WTC11 (cell line): ENCODE results near the gene IGSF9. TPM values are rescaled to one million over a fixed set of nuclear protein-coding genes. Genes with fewer than 3 reads are reported as not detected.

Experiments
- ATAC-seq: fragments of 200-7000 bp; cut with Tn5 transposase; 2 replicates; pipeline ENCODE4 v1.10.0; 2021; ENCODE audit warnings: mild to moderate bottlenecking, moderate library complexity
- CTCF ChIA-PET: fragments of 300-600 bp; sonication (Branson Sonifier 250); formaldehyde crosslinking; loops from one replicate; lab custom pipeline; 2021; ENCODE audit warnings: antibody characterized with exemption; lab: Charles Lee
- POLR2A ChIA-PET: fragments of 350-600 bp; sonication (Branson Sonifier 250); formaldehyde crosslinking; loops from one replicate; lab custom pipeline; 2021; ENCODE audit warnings: antibody characterized with exemption; lab: Charles Lee
- DNase-seq: peaks from one replicate; pipeline ENCODE4 v3.0.0; 2021; ENCODE audit warnings: low spot score
- H3K27ac Mint-ChIP-seq: 2 replicates; pipeline ENCODE4 v1.8.0; 2021; ENCODE audit warnings: mixed read lengths
- H3K27me3 Mint-ChIP-seq: 2 replicates; pipeline ENCODE4 v1.8.0; 2021; ENCODE audit warnings: low read depth, mild to moderate bottlenecking, moderate library complexity, mixed read lengths
- H3K36me3 Mint-ChIP-seq: 2 replicates; pipeline ENCODE4 v1.8.0; 2021; ENCODE audit warnings: mixed read lengths
- H3K4me1 Mint-ChIP-seq: 2 replicates; pipeline ENCODE4 v1.8.0; 2022; ENCODE audit warnings: mixed read lengths
- H3K4me3 Mint-ChIP-seq: 2 replicates; pipeline ENCODE4 v1.8.0; 2021; ENCODE audit warnings: mild to moderate bottlenecking, moderate library complexity, mixed read lengths
- H3K9me3 Mint-ChIP-seq: 2 replicates; pipeline ENCODE4 v1.8.0; 2021; ENCODE audit warnings: mixed read lengths
- ATF2 ChIP-seq: sonication (generic); formaldehyde crosslinking; IDR thresholded peaks from 2 replicates; pipeline ENCODE4 v1.8.1; 2022; ENCODE audit warnings: low read depth, missing genetic modification reagents, borderline replicate concordance
- EMX1 ChIP-seq: fragments of 250-450 bp; sonication (Bioruptor Pico); IDR thresholded peaks from 2 replicates; pipeline ENCODE4 v1.8.0; 2021; ENCODE audit warnings: mild to moderate bottlenecking
- ERG ChIP-seq: fragments of 250-450 bp; sonication (Bioruptor Pico); IDR thresholded peaks from 2 replicates; pipeline ENCODE4 v1.8.0; 2021; ENCODE audit warnings: mild to moderate bottlenecking
- FOXK1 ChIP-seq: sonication (generic); formaldehyde crosslinking; IDR thresholded peaks from 2 replicates; pipeline ENCODE4 v1.8.0; 2022; ENCODE audit warnings: mild to moderate bottlenecking, moderate library complexity, missing genetic modification reagents
- HMGXB4 ChIP-seq: sonication (generic); formaldehyde crosslinking; IDR thresholded peaks from 2 replicates; pipeline ENCODE4 v1.8.1; 2023; ENCODE audit warnings: mild to moderate bottlenecking, moderate library complexity, missing genetic modification reagents
- MAX ChIP-seq: sonication (generic); formaldehyde crosslinking; IDR thresholded peaks from 2 replicates; pipeline ENCODE4 v1.8.0; 2022; ENCODE audit warnings: mild to moderate bottlenecking, missing genetic modification reagents
- NFE2L1 ChIP-seq: sonication (generic); formaldehyde crosslinking; IDR thresholded peaks from 2 replicates; pipeline ENCODE4 v1.8.1; 2023; ENCODE audit warnings: missing genetic modification reagents
- NFYB ChIP-seq: sonication (generic); formaldehyde crosslinking; conservative IDR thresholded peaks from 2 replicates; pipeline ENCODE4 v1.8.0; 2022; ENCODE audit warnings: low read depth, missing genetic modification reagents
- NR3C1 ChIP-seq: sonication (generic); formaldehyde crosslinking; conservative IDR thresholded peaks from 2 replicates; pipeline ENCODE4 v1.8.1; 2023; ENCODE audit warnings: low read depth, mild to moderate bottlenecking, missing genetic modification reagents
- PRDM15 ChIP-seq: sonication (generic); formaldehyde crosslinking; IDR thresholded peaks from 2 replicates; pipeline ENCODE4 v1.8.0; 2022; ENCODE audit warnings: missing genetic modification reagents
- SMAD3 ChIP-seq: sonication (generic); formaldehyde crosslinking; IDR thresholded peaks from 2 replicates; pipeline ENCODE4 v1.8.0; 2022; ENCODE audit warnings: missing genetic modification reagents, mild to moderate bottlenecking, borderline replicate concordance
- STAT6 ChIP-seq: sonication (generic); formaldehyde crosslinking; conservative IDR thresholded peaks from 2 replicates; pipeline ENCODE4 v1.8.1; 2023; ENCODE audit warnings: mild to moderate bottlenecking, low read depth, missing genetic modification reagents, moderate library complexity
- TEAD1 ChIP-seq: sonication (generic); formaldehyde crosslinking; IDR thresholded peaks from 2 replicates; pipeline ENCODE4 v1.8.0; 2022; ENCODE audit warnings: mild to moderate bottlenecking, missing genetic modification reagents
- TEAD4 ChIP-seq: sonication (generic); formaldehyde crosslinking; IDR thresholded peaks from 2 replicates; pipeline ENCODE4 v1.8.0; 2022; ENCODE audit warnings: mild to moderate bottlenecking, missing genetic modification reagents
- USF1 ChIP-seq: sonication (generic); formaldehyde crosslinking; IDR thresholded peaks from 2 replicates; pipeline ENCODE4 v1.8.0; 2022; ENCODE audit warnings: mild to moderate bottlenecking, missing genetic modification reagents
- ZNF219 ChIP-seq: sonication (generic); formaldehyde crosslinking; IDR thresholded peaks from 2 replicates; pipeline ENCODE4 v1.8.0; 2023; ENCODE audit warnings: missing genetic modification reagents, mild to moderate bottlenecking, borderline replicate concordance
- ZNF396 ChIP-seq: fragments of 250-450 bp; sonication (Bioruptor Pico); IDR thresholded peaks from 2 replicates; pipeline ENCODE4 v1.8.0; 2021; ENCODE audit warnings: mild to moderate bottlenecking, moderate library complexity, borderline replicate concordance
- ZNF416 ChIP-seq: fragments of 250-450 bp; sonication (Bioruptor Pico); IDR thresholded peaks from 2 replicates; pipeline ENCODE4 v1.9.0; 2021; ENCODE audit warnings: mild to moderate bottlenecking, inconsistent platforms
- total RNA-seq: library from RNA; stranded (reverse); gene quantifications from 3 replicates; pipeline ENCODE4 v1.2.3, GENCODE V29; 2021

Gene IGSF9
- total RNA-seq, 1 experiment from 2014 or later = 16.4 TPM

- Mint-ChIP-seq H3K36me3 (no peaks in the 10 kb centered on the region), H3K9me3 (no peaks in the 10 kb centered on the region), H3K27me3 (peaks cover 2% of the 10 kb centered on the region)
- TF ChIP-seq NFE2L1 (CRISPR knock-in tag) (no peak), PRDM15 (CRISPR knock-in tag) (no peak), USF1 (CRISPR knock-in tag) (no peak), EMX1 (no peak), ATF2 (CRISPR knock-in tag) (no peak), ZNF396 (CRISPR knock-in tag) (no peak), FOXK1 (no peak), NFYB (CRISPR knock-in tag) (no peak), NR3C1 (no peak), MAX (CRISPR knock-in tag) (no peak)
- TF ChIP-seq, all 79 proteins: peak for 0
- H3K4me3 Mint-ChIP-seq = no peak overlapping the region
- DNase-seq = no peak
- no peak overlapping the region for H3K27ac Mint-ChIP-seq
- peaks cover 11% of the 10 kb centered on the region for H3K4me1 Mint-ChIP-seq
- CTCF ChIA-PET = interaction anchor here (0.9 kb wide), 1 partner anchor 180 kb away, joined by 3 read pairs; the partner anchor contains the start of gene DUSP23
- POLR2A ChIA-PET = no interaction called here
- no peak for ATAC-seq
Measured at GRCh38 chr1:159960721-159961381, 15.4 kb upstream of the IGSF9 start.

- no peak for TF ChIP-seq ZNF416 (CRISPR knock-in tag)
- TF ChIP-seq ZNF396 (CRISPR knock-in tag) = no peak
- no peak for TF ChIP-seq ERG (CRISPR knock-in tag)
- no peak for TF ChIP-seq MAX (CRISPR knock-in tag)
- no peak for TF ChIP-seq TEAD4 (CRISPR knock-in tag)
- TF ChIP-seq SMAD3 (CRISPR knock-in tag) = no peak
- TF ChIP-seq HMGXB4 = no peak
- TF ChIP-seq ZNF219 (CRISPR knock-in tag) = no peak
- TF ChIP-seq TEAD1 (CRISPR knock-in tag) = no peak
- TF ChIP-seq STAT6 (CRISPR knock-in tag) = no peak
- Mint-ChIP-seq H3K4me3 (no peak overlapping the region), H3K36me3 (no peaks in the 10 kb centered on the region), H3K9me3 (no peaks in the 10 kb centered on the region), H3K4me1 (peaks cover 3% of the 10 kb centered on the region), H3K27ac (0 out of 2 replicates have a peak overlapping the region, but pooled peaks have one; percentile 13), H3K27me3 (peaks cover 4% of the 10 kb centered on the region)
- CTCF ChIA-PET = interaction anchor here (0.7 to 2.0 kb wide), 3 partner anchors 14 to 659 kb away, joined by 3 to 4 read pairs (median 4); partner anchors contain the start of gene IGSF9
- POLR2A ChIA-PET = no interaction called here
- DNase-seq (no peak), ATAC-seq (no peak)
Measured at GRCh38 chr1:159959451-159959850, 14.0 kb upstream of the IGSF9 start.
